Stomach (tissue), 9 donors: ENCODE results near the gene GALE. TPM values are rescaled to one million over a fixed set of nuclear protein-coding genes. Genes with fewer than 3 reads are reported as not detected.
"Not testable (repeated sequence)": the region's sequence is repeated elsewhere in the genome, so short reads cannot be mapped to it uniquely, and the experiment has no call there.

Experiments
- DNase-seq, 2 donors: peaks; one replicate each; pipeline versions ENCODE4 v3.0.0 to v3.0.0-alpha.2; 2013 to 2019
- H3K27ac ChIP-seq, 5 donors: fragments of 200-600 bp in 4 of 5; sonication (generic) in 4 of 5; one replicate each; pipeline ENCODE4 v1.5.1; 2013 to 2019; ENCODE audit warnings: mild to moderate bottlenecking in 1 of 5, moderate library complexity in 1 of 5
- H3K27me3 ChIP-seq, 3 donors: fragments of 200-600 bp; sonication (generic); one replicate each; pipeline ENCODE4 v1.5.1; 2017 to 2019; ENCODE audit warnings: mixed run types in 1 of 3
- H3K36me3 ChIP-seq, 4 donors: fragments of 200-600 bp; sonication (generic); 1 replicate in 3 of 4; 2 replicates in 1 of 4; pipeline ENCODE4 v1.5.1; 2016 to 2019
- H3K4me1 ChIP-seq, 4 donors: fragments of 200-600 bp; sonication (generic); one replicate each; pipeline ENCODE4 v1.5.1; 2016 to 2019
- H3K4me3 ChIP-seq, 4 donors: fragments of 200-600 bp; sonication (generic) in 3 of 4; one replicate each; pipeline ENCODE4 v1.5.1; 2016 to 2019; ENCODE audit warnings: mild to moderate bottlenecking in 1 of 4
- H3K9me3 ChIP-seq, 4 donors: fragments of 200-600 bp; sonication (generic); one replicate each; pipeline ENCODE4 v1.5.1; 2016 to 2019
- CTCF ChIP-seq, 7 experiments: fragments of 450-650 bp in 4 of 7; fragments of 200-600 bp in 3 of 7; sonication (generic) in 3 of 7; IDR thresholded peaks; one replicate each; pipeline ENCODE4 v1.5.1; 2016 to 2019; ENCODE audit warnings: antibody characterized with exemption in 7 of 7, control low read depth in 2 of 7, mild to moderate bottlenecking in 1 of 7
- EP300 ChIP-seq: sonication (generic); formaldehyde crosslinking; IDR thresholded peaks from one replicate; pipeline ENCODE4 v1.6.1; 2017; ENCODE audit warnings: antibody characterized with exemption
- POLR2A ChIP-seq, 4 donors: fragments of 450-650 bp; IDR thresholded peaks; one replicate each; pipeline ENCODE4 v1.6.1; 2016; ENCODE audit warnings: antibody characterized with exemption in 4 of 4, control low read depth in 2 of 4, mild to moderate bottlenecking in 1 of 4, moderate library complexity in 1 of 4
- POLR2AphosphoS5 ChIP-seq, 3 donors: sonication (generic); formaldehyde crosslinking; IDR thresholded peaks; one replicate each; pipeline ENCODE4 v1.6.1; 2016; ENCODE audit warnings: antibody characterized with exemption in 3 of 3
- WGBS, 5 donors: extraction: QIAGEN DNeasy Blood & Tissue Kit in 3 of 5; methylation state at CpG; one replicate each; pipeline versions ENCODE4 v1.1.5 to v1.1.7; 2013 to 2018; 5-methylcytosine and 5-hydroxymethylcytosine counted together
- intact Hi-C: fragments of 100-400 bp; cut with DNase I; formaldehyde crosslinking; loops from one replicate; pipeline ENCODE4 v1.15.1; 2023; ENCODE audit warnings: low total_unique reads
- polyA plus RNA-seq, 3 donors: library from polyadenylated mRNA; stranded (reverse); fragments of 200-250 nt; gene quantifications; one replicate each; pipeline ENCODE4 v1.2.3, GENCODE V29; 2013
- total RNA-seq, 5 donors: library from RNA; depleted of rRNA; stranded (reverse); fragments of >200 nt; gene quantifications; one replicate each; pipeline versions ENCODE4 v1.1.0 to v1.2.3, GENCODE V29; 2014 to 2016
- donor health status: healthy with polysubstance abuse.
- donor health status: Bipolar disorder and iron deficiency.
- donor health status: healthy.

The GALE gene
- total and polyA plus RNA-seq, 8 donors, result 34.4 to 443 (median 149) TPM

DNA sequence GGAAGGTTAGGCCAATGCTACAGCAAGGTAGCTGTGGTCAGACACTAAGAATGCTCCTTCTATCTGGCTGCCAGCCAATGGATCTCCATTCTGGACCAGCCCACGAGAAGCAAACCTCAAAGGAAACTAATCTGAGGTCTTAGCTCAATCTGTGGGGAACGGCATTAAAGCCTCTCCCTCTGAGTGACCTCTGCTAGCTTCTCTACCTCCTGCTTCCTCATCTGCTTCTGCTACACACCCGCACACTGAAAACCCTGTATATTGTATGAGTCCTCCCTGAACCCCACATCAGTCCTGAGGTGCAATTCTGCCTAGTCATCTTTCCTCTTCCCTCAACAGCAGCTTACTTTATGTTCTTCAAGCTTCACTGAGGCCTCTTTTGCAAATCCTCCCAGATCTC, 6.9 kb upstream of the GALE start:
- no peak overlapping the region for H3K27ac ChIP-seq
- intact Hi-C loops, result no loop called here
- DNase-seq, result no peak
- peaks cover 3 to 70% (median 50%) of the 10 kb centered on the region in 4 donors for H3K36me3 ChIP-seq
- no peak for TF ChIP-seq POLR2AphosphoS5 (IDR thresholded peaks at IDR 0.05)
- TF ChIP-seq POLR2A (IDR thresholded peaks at IDR 0.05), result no peak
- H3K4me1 ChIP-seq, result peaks cover 8 to 22% (median 18%) of the 10 kb centered on the region in 4 donors
- no peaks in the 10 kb centered on the region for H3K9me3 ChIP-seq
- WGBS, 5 donors, result 48 to 56% (median 52%) methylated on average over 3 of the region's 3 CpGs
- no peak overlapping the region for H3K4me3 ChIP-seq
- no peaks in the 10 kb centered on the region for H3K27me3 ChIP-seq

- Histone ChIP-seq H3K27me3 (no peaks in the 10 kb centered on the region), H3K4me3 (no peak overlapping the region), H3K4me1 (peaks cover 18 to 28% (median 25%) of the 10 kb centered on the region in 4 donors), H3K27ac (no peak overlapping the region), H3K9me3 (no peaks in the 10 kb centered on the region), H3K36me3 (peaks cover 3 to 59% (median 41%) of the 10 kb centered on the region in 4 donors)
- no peak for TF ChIP-seq EP300
- TF ChIP-seq POLR2A (IDR thresholded peaks at IDR 0.05), result no peak
- TF ChIP-seq POLR2AphosphoS5 (IDR thresholded peaks at IDR 0.05), result no peak
- TF ChIP-seq CTCF (IDR thresholded peaks at IDR 0.05), result no peak
- intact Hi-C loops, result no loop called here
- no peak for DNase-seq
- WGBS, 5 donors, result 75 to 93% (median 83%) methylated on average over 5 to 6 of the region's 6 CpGs
These were observed 5.7 kb upstream of the GALE start for GRCh38 chr1:23806280-23806679.

DNA sequence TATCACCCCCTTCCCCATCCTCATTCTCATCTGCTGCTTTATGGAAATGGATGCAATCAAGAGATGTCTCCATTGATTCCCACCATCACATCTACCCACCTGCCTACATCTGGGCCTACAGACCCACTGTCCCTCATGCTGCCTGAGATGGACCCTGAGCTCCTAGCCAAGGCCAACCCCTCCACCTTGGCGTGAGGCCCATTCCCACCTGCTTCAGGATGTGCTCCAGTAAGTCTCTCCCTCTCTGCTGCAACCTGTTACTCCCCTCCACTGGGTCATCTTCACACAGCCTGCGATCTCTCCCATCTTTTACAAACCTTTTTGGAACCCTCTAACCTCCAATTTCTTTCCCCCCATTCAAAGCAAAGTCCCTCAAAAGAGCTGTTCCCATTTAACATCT, 4.5 kb upstream of the GALE start:
- H3K36me3 ChIP-seq, result peaks cover 3 to 57% (median 39%) of the 10 kb centered on the region in 4 donors
- H3K27ac ChIP-seq, result no peak overlapping the region
- WGBS, 5 donors, result 91 to 100% (median 95%) methylated on average over 2 of the region's 2 CpGs
- intact Hi-C loops, result no loop called here
- no peaks in the 10 kb centered on the region for H3K9me3 ChIP-seq
- H3K4me3 ChIP-seq, result no peak overlapping the region
- DNase-seq, result no peak
- TF ChIP-seq CTCF (IDR thresholded peaks at IDR 0.05), result no peak
- no peak for TF ChIP-seq POLR2A (IDR thresholded peaks at IDR 0.05)
- no peak for TF ChIP-seq EP300
- peaks cover 13 to 23% (median 16%) of the 10 kb centered on the region in 4 donors for H3K4me1 ChIP-seq
- no peaks in the 10 kb centered on the region for H3K27me3 ChIP-seq

DNA sequence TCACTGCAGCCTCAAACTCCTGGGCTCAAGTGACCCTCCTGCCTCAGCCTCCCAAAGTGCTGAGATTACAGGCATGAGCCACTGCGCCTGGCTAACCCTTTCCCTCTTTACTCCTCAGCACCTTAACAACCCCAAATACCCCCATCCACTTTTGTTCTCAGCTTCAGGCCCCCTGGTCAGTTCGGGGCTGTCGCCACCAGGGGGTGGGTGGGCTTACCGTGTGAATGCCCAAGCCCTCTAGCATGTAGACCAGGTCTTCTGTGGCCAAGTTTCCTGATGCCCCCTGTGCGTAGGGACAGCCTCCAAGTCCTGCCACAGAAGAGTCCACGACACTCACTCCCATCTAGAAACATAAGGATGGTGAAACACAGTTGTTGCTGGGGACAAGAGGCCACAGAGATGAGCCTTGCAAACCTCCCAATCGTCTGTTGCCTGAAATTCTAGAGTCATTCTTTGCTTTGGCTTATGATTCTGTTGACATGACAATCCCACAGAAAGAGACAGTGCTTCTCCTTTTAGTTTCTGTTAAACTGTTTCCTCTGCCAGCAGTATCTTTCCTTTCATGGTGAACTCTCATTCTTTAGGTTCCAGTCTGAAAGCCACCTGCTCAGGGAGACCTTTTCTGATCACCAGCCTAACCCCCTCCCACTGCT, 3.8 kb upstream of the GALE start:
- no peak overlapping the region for H3K27ac ChIP-seq
- peaks cover 17 to 24% (median 19%) of the 10 kb centered on the region in 4 donors for H3K4me1 ChIP-seq
- TF ChIP-seq EP300 (no peak), CTCF (IDR thresholded peaks at IDR 0.05) (no peak), POLR2AphosphoS5 (IDR thresholded peaks at IDR 0.05) (no peak)
- intact Hi-C loops, result no loop called here
- peaks cover 3 to 57% (median 39%) of the 10 kb centered on the region in 4 donors for H3K36me3 ChIP-seq
- no peaks in the 10 kb centered on the region for H3K27me3 ChIP-seq
- no peak overlapping the region for H3K4me3 ChIP-seq
- DNase-seq, result no peak
- H3K9me3 ChIP-seq, result no peaks in the 10 kb centered on the region
- WGBS, 5 donors, result 73 to 80% (median 78%) methylated on average over 7 of the region's 7 CpGs

DNA sequence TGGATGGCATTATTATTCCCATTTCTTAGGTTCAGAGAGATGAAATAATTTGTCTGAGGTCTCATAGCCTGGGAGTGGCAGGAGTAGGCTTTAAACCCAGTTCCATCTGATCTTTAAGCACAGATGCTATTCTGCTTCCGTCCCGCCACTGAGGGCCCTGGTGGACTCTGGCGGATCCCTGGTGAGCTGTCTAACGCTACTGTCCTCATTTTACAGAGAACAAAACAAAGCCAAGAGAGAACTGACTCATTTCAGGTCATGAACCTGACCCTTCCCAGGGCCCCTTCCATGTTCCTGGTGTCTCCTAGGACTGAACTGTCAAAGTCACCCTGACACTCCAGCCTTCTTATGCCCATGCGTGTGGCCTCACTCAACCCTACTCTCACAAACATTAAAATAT, 3.1 kb upstream of the GALE start:
- Histone ChIP-seq H3K36me3 (peaks cover 3 to 57% (median 37%) of the 10 kb centered on the region in 4 donors), H3K27me3 (no peaks in the 10 kb centered on the region), H3K4me3 (no peak overlapping the region), H3K27ac (no peak overlapping the region), H3K4me1 (peaks cover 23 to 30% (median 25%) of the 10 kb centered on the region in 4 donors), H3K9me3 (no peaks in the 10 kb centered on the region)
- intact Hi-C loops, result no loop called here
- TF ChIP-seq CTCF (IDR thresholded peaks at IDR 0.05), result no peak
- no peak for TF ChIP-seq POLR2AphosphoS5 (IDR thresholded peaks at IDR 0.05)
- TF ChIP-seq POLR2A (IDR thresholded peaks at IDR 0.05), result no peak
- no peak for TF ChIP-seq EP300
- no peak for DNase-seq
- 88 to 97% (median 94%) methylated on average over 5 of the region's 5 CpGs for WGBS, 5 donors

- H3K27me3 ChIP-seq, intact Hi-C loops, H3K9me3 ChIP-seq, DNase-seq, H3K4me3 ChIP-seq: not testable (repeated sequence)
- Histone ChIP-seq H3K27ac (peak overlapping the region in 1 of 5 donors; percentile 96), H3K4me1 (peaks cover 27 to 38% (median 33%) of the 10 kb centered on the region in 4 donors), H3K36me3 (peaks cover under 1 to 56% (median 36%) of the 10 kb centered on the region in 4 donors)
- WGBS, 5 donors, result 81 to 96% (median 91%) methylated on average over 7 of the region's 7 CpGs
These were observed 2.3 kb upstream of the GALE start for GRCh38 chr1:23802809-23803342.
